ENCODE measurements around the gene CAPN3. TPM values are rescaled to one million over a fixed set of nuclear protein-coding genes. Genes with fewer than 3 reads are reported as not detected.

The CAPN3 gene
- total RNA-seq, 2 experiments from 2014 or later = 8.2 to 8.7 TPM

- Mint-ChIP-seq H3K27ac (no peak overlapping the region), H3K27me3 (no peaks in the 10 kb centered on the region), H3K36me3 (ENCODE audit: low read depth) (peaks cover 17% of the 10 kb centered on the region), H3K4me1 (ENCODE audit: low read depth) (no peaks in the 10 kb centered on the region), H3K4me3 (no peak overlapping the region), H3K9me3 (no peaks in the 10 kb centered on the region)
- Histone ChIP-seq H3K4me1 (ENCODE audit: insufficient read depth, low read length) (no peaks in the 10 kb centered on the region), H3K36me3 (ENCODE audit: insufficient read depth, low read length) (no peaks in the 10 kb centered on the region), H3K27me3 (ENCODE audit: control insufficient read depth in 1 of 2, insufficient read depth in 2 of 2, low read length in 2 of 2) (no peaks in the 10 kb centered on the region), H3K9me3 (ENCODE audit: control insufficient read depth in 1 of 2, insufficient read depth in 1 of 2, low read length in 2 of 2) (no peaks in the 10 kb centered on the region), H3K27ac (ENCODE audit: low read depth in 1 of 2, low read length in 2 of 2) (no peak overlapping the region), H3K4me3 (ENCODE audit: low read length) (no peak overlapping the region)
- CTCF ChIA-PET = no interaction called here
- intact Hi-C loops (cut with DNase I, micrococcal nuclease) = no loop called here
- POLR2A ChIA-PET = no interaction called here
- ATAC-seq (ENCODE audit: poor library complexity) (no peak), DNase-seq (no peak)
- no peak for TF ChIP-seq CTCF (IDR thresholded peaks at IDR 0.05)
Observed at GRCh38 chr15:42387603-42388002, 28.3 kb downstream of the CAPN3 start.

GRCh38 chr15:42392309-42393024 is 33.2 kb downstream of the CAPN3 start:
- H3K4me3 ChIP-seq (ENCODE audit: low read length) = no peak overlapping the region
- H3K9me3 Mint-ChIP-seq = no peaks in the 10 kb centered on the region
- no peak for DNase-seq
- ChIA-PET CTCF (no interaction called here), POLR2A (no interaction called here)
- no peaks in the 10 kb centered on the region for H3K36me3 Mint-ChIP-seq (ENCODE audit: low read depth)
- no peak overlapping the region for H3K27ac ChIP-seq (ENCODE audit: low read depth in 1 of 2, low read length in 2 of 2)
- no peaks in the 10 kb centered on the region for H3K27me3 ChIP-seq (ENCODE audit: control insufficient read depth in 1 of 2, insufficient read depth in 2 of 2, low read length in 2 of 2)
- H3K27me3 Mint-ChIP-seq = no peaks in the 10 kb centered on the region
- intact Hi-C loops (cut with DNase I, micrococcal nuclease) = no loop called here
- no peaks in the 10 kb centered on the region for H3K9me3 ChIP-seq (ENCODE audit: control insufficient read depth in 1 of 2, insufficient read depth in 1 of 2, low read length in 2 of 2)
- H3K27ac Mint-ChIP-seq = no peak overlapping the region
- H3K4me1 Mint-ChIP-seq (ENCODE audit: low read depth) = no peaks in the 10 kb centered on the region
- no peak for ATAC-seq (ENCODE audit: poor library complexity)
- no peak overlapping the region for H3K4me3 Mint-ChIP-seq
- TF ChIP-seq CTCF (IDR thresholded peaks at IDR 0.05) = no peak
- no peaks in the 10 kb centered on the region for H3K4me1 ChIP-seq (ENCODE audit: insufficient read depth, low read length)
- no peaks in the 10 kb centered on the region for H3K36me3 ChIP-seq (ENCODE audit: insufficient read depth, low read length)

GRCh38 chr15:42394106-42394505 is 34.8 kb downstream of the CAPN3 start:
- Mint-ChIP-seq H3K9me3 (no peaks in the 10 kb centered on the region), H3K4me1 (ENCODE audit: low read depth) (no peaks in the 10 kb centered on the region), H3K4me3 (no peak overlapping the region), H3K27ac (no peak overlapping the region), H3K27me3 (no peaks in the 10 kb centered on the region), H3K36me3 (ENCODE audit: low read depth) (no peaks in the 10 kb centered on the region)
- Histone ChIP-seq H3K36me3 (ENCODE audit: insufficient read depth, low read length) (no peaks in the 10 kb centered on the region), H3K27ac (ENCODE audit: low read depth in 1 of 2, low read length in 2 of 2) (no peak overlapping the region), H3K27me3 (ENCODE audit: control insufficient read depth in 1 of 2, insufficient read depth in 2 of 2, low read length in 2 of 2) (no peaks in the 10 kb centered on the region), H3K9me3 (ENCODE audit: control insufficient read depth in 1 of 2, insufficient read depth in 1 of 2, low read length in 2 of 2) (no peaks in the 10 kb centered on the region), H3K4me3 (ENCODE audit: low read length) (no peak overlapping the region), H3K4me1 (ENCODE audit: insufficient read depth, low read length) (no peaks in the 10 kb centered on the region)
- intact Hi-C loops (cut with DNase I, micrococcal nuclease) = no loop called here
- ATAC-seq (ENCODE audit: poor library complexity) = no peak
- POLR2A ChIA-PET = no interaction called here
- CTCF ChIA-PET = no interaction called here
- DNase-seq = no peak
- TF ChIP-seq CTCF (IDR thresholded peaks at IDR 0.05) = no peak
